Measurements from ENCODE around the gene SPATA21. TPM values are rescaled to one million over a fixed set of nuclear protein-coding genes. Genes with fewer than 3 reads are reported as not detected.
A peak's percentile ranks its signal among the peaks of the same experiment; 100 is the strongest.

Gene SPATA21
- total RNA-seq, 1 donor from 2014 or later, result not detected

- no peak for DNase-seq (ENCODE audit: low read depth)
Observed at GRCh38 chr1:16421201-16421600, 16.0 kb downstream of the SPATA21 start.

- DNase-seq (ENCODE audit: low read depth), result peak; percentile 13
Observed at GRCh38 chr1:16420424-16421118, 16.7 kb downstream of the SPATA21 start.

- no peak for DNase-seq (ENCODE audit: low read depth)
Observed at GRCh38 chr1:16418823-16419425, 18.3 kb downstream of the SPATA21 start.

GRCh38 chr1:16413191-16413590, 24.0 kb downstream of the SPATA21 start:
- no peak for DNase-seq (ENCODE audit: low read depth)

GRCh38 chr1:16410803-16411202, 26.4 kb downstream of the SPATA21 start:
- no peak for DNase-seq (ENCODE audit: low read depth)

GRCh38 chr1:16409536-16410152, 27.6 kb downstream of the SPATA21 start:
- no peak for DNase-seq (ENCODE audit: low read depth)

GRCh38 chr1:16406868-16407267, 30.4 kb downstream of the SPATA21 start:
- DNase-seq (ENCODE audit: low read depth), result no peak

GRCh38 chr1:16405441-16405840, 31.8 kb downstream of the SPATA21 start:
- no peak for DNase-seq (ENCODE audit: low read depth)

- peak; percentile 38 for DNase-seq (ENCODE audit: low read depth)
Observed at GRCh38 chr1:16402742-16403141, 34.5 kb downstream of the SPATA21 start.

GRCh38 chr1:16398371-16398953, 38.8 kb downstream of the SPATA21 start:
- no peak for DNase-seq (ENCODE audit: low read depth)

- no peak for DNase-seq (ENCODE audit: low read depth)
Observed at GRCh38 chr1:16397120-16397519, 40.1 kb downstream of the SPATA21 start.

- DNase-seq (ENCODE audit: low read depth), result peak; percentile 43
Observed at GRCh38 chr1:16396591-16396990, 40.6 kb downstream of the SPATA21 start.

GRCh38 chr1:16394977-16395376, 42.2 kb downstream of the SPATA21 start:
- DNase-seq (ENCODE audit: low read depth), result no peak

GRCh38 chr1:16393570-16394521, 43.4 kb downstream of the SPATA21 start:
- DNase-seq (ENCODE audit: low read depth), result no peak

GRCh38 chr1:16392740-16393569, 44.3 kb downstream of the SPATA21 start:
- DNase-seq (ENCODE audit: low read depth), result no peak

- DNase-seq (ENCODE audit: low read depth), result no peak
Observed at GRCh38 chr1:16391411-16391810, 45.8 kb downstream of the SPATA21 start.

- DNase-seq (ENCODE audit: low read depth), result peak; percentile 23
Observed at GRCh38 chr1:16387201-16388188, 49.7 kb downstream of the SPATA21 start.

GRCh38 chr1:16386454-16387113, 50.6 kb downstream of the SPATA21 start:
- DNase-seq (ENCODE audit: low read depth), result peak; percentile 91
